Esophagus muscularis mucosa (tissue), 4 donors: ENCODE data around the gene ATP5MK.

Experiments
- EP300 ChIP-seq: sonication (generic); formaldehyde crosslinking; IDR thresholded peaks from one replicate; pipeline ENCODE4 v1.6.1; 2017; ENCODE audit warnings: antibody characterized with exemption
- POLR2A ChIP-seq: fragments of 450-650 bp; IDR thresholded peaks from one replicate; pipeline ENCODE4 v1.6.1; 2017; ENCODE audit warnings: antibody characterized with exemption, moderate library complexity, mild to moderate bottlenecking, low read depth
- POLR2AphosphoS5 ChIP-seq, 2 donors: sonication (generic); formaldehyde crosslinking; IDR thresholded peaks; one replicate each; pipeline ENCODE4 v1.6.1; 2017; ENCODE audit warnings: antibody characterized with exemption in 2 of 2
- TF ChIP-seq, protein P1 (sequence below), 3 experiments: fragments of 200-600 bp in 2 of 3; fragments of 450-650 bp in 1 of 3; sonication (generic) in 2 of 3; IDR thresholded peaks; one replicate each; pipeline ENCODE4 v1.5.1; 2017 to 2019; ENCODE audit warnings: antibody characterized with exemption in 3 of 3, mild to moderate bottlenecking in 2 of 3, moderate library complexity in 1 of 3

DNA sequence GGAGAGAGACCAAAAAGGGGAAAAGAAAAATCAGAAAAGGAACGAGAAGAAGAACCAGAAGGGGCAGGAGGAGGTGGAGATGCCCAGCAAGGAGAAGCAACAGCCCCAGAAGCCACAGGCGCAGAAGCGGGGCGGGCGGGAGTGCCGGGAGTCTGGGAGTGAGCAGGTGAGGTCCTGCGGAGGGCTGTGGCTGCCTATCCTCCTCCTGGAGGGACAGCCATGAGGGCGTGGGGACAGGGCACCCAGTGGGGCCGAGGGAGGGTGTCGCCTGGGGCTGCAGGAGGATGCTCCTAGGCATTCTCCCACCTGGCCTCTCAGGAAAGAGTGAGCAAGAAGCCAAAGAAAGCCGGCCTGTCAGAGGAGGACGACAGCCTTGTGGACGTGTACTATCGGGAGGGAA lies 44.1 kb upstream of the ATP5MK start:
- TF ChIP-seq, protein P1, sequence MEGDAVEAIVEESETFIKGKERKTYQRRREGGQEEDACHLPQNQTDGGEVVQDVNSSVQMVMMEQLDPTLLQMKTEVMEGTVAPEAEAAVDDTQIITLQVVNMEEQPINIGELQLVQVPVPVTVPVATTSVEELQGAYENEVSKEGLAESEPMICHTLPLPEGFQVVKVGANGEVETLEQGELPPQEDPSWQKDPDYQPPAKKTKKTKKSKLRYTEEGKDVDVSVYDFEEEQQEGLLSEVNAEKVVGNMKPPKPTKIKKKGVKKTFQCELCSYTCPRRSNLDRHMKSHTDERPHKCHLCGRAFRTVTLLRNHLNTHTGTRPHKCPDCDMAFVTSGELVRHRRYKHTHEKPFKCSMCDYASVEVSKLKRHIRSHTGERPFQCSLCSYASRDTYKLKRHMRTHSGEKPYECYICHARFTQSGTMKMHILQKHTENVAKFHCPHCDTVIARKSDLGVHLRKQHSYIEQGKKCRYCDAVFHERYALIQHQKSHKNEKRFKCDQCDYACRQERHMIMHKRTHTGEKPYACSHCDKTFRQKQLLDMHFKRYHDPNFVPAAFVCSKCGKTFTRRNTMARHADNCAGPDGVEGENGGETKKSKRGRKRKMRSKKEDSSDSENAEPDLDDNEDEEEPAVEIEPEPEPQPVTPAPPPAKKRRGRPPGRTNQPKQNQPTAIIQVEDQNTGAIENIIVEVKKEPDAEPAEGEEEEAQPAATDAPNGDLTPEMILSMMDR (IDR thresholded peaks at IDR 0.05), result no peak
- TF ChIP-seq EP300 (no peak), POLR2AphosphoS5 (IDR thresholded peaks at IDR 0.05) (no peak), POLR2A (no peak)
